Left forelimb (tissue), 1 donor: Measurements from ENCODE around the gene NXF1.
A peak's percentile ranks its signal among the peaks of the same experiment; 100 is the strongest.
"Not testable (repeated sequence)": the region's sequence is repeated elsewhere in the genome, so short reads cannot be mapped to it uniquely, and the experiment has no call there.

Source experiments
- DNase-seq: peaks from one replicate; pipeline ENCODE4 v3.0.0-alpha.2; 2018; ENCODE audit warnings: low spot score

NXF1 gene

DNA sequence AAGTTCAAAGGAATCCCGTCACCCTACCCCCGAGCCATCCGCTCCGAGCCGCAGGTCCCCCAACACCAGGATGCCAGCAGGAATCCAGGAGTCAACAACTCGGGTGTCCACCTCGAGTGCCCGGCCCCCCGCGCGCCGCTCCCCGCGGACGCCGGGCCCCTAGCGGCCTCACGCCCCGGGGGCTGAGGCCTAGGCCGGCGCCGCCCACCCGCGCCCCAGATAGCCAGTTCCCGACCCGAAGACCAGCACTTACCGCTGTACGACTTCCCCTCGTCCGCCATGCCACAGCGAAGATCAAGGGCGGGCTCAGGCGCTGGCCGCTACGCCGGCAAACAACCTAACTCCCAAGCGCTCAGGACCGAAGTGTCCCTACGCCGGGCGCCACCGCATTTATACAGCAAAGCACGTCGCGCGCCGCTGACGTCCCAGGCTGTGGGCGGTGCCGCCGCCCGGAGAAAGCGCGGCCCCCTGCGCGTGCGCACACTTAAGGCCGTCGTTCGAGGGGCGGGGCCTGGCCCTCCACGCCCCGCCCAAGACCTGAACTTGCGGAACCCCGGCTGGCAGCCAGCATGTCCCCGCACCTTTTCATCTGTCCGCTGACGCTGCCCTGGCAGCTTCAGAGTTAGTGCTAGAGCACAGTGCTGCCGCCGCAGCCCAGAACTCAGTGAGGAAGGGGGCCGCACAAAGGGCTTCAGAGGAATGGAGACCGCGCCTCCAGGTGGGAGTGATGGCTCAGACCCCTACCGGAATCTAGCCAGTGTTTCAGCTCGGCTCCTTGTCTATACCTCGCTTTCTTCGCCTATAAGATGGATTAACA, at the start of gene NXF1:
Gene NXF1 (minus strand): TSS at position 365 of the 817 bp plus-strand sequence. CDS start 84 bp downstream, at position 281.
- DNase-seq = peak; percentile 97

DNA sequence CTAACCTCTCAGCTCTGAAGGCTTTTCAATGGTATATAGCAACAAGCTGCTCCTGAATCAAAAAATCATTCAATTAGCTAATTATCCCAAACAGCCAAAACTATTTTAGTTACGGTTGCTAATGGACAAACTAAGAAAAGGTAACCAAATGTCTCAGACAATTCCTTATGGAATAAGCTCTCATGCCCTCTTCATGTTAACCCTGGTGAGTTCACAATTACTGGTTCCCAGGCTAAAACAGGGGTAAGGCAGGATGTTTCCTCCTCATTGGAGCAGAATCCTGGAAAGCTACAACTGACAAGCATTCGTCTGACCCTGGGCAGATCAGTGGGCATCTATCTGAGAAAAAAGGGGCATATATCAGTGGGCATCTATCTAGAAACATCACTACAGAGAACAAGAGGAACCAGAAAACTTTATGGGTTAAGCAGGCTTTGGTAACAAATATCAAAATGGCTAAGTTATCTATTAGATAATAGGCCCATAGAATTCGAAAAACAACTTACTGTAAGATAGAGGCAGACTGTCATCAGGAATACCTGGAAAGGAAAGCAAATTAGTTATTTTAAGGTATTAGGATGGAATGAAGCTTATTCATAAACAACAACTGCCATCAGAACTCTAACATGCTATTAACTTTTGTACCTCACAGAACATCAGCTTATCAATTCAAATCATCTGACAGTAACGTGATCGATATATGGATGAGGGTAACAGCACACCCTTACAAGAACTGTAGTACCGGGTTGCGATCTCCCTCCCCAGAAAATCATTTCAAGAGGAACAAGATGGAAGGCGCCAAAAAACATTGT, 49.0 kb upstream of the NXF1 start:
- no peak for DNase-seq

DNA sequence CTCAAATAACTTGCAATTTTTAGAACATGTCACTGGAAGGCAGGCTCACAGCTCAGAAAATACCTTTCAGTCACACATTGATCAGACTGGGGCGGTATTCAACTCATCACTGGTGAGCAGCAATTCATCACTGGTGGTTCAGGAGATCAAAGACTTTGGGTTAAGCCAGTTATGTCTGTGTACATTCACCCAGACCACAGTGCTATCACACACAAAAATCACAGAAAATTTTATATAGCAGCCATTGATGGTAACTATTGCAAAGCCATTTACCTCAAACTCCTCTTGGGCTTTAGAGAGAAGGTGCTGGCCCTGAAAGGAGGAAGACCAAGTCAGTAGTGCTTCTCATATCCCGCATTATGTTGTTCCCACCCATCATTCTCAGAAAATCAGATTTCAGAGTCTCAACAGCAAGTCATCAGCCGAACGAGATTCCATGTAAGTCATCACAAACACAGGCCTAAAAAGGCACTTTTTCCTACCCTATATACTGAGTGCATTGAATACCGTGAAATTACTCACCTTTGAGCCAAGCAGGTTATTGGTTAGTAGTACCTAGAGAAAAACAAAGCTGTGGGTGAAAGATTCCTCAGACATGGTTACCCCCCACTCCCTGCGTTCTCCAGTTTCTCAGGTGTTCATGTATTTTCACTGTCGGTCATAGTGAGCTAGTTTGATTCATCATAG, 48.2 kb upstream of the NXF1 start:
- DNase-seq = no peak

DNA sequence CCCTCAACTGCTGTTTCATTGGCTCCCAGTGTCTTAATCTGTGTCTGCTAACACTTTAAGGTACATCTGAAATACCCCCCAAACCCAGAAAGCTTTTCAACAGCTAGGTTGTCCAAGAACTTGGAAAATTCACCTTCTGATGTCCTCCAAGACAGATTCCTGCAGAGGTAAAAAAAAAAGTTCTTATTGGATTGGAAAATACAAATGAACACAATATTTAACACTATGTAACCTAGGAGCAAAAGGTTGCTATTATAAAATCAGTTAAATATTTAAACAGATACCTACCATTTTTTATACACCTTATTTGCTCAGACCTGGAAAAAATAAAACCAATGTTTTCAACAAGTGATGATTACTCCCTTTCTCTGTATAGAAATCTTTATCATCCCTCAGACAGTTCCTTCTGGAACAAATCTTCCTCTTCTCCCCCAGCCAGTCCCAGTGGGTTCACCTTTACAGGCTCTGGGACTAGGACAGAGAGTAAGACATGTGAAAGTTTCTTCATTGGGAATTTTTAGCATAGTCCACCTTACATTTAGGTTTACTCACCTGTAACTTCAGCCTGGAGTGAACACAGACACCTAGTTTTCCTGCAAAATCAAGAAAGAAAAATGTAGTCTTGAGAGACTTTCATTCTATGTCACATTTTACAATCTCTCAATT, 47.4 kb upstream of the NXF1 start:
- no peak for DNase-seq

DNA sequence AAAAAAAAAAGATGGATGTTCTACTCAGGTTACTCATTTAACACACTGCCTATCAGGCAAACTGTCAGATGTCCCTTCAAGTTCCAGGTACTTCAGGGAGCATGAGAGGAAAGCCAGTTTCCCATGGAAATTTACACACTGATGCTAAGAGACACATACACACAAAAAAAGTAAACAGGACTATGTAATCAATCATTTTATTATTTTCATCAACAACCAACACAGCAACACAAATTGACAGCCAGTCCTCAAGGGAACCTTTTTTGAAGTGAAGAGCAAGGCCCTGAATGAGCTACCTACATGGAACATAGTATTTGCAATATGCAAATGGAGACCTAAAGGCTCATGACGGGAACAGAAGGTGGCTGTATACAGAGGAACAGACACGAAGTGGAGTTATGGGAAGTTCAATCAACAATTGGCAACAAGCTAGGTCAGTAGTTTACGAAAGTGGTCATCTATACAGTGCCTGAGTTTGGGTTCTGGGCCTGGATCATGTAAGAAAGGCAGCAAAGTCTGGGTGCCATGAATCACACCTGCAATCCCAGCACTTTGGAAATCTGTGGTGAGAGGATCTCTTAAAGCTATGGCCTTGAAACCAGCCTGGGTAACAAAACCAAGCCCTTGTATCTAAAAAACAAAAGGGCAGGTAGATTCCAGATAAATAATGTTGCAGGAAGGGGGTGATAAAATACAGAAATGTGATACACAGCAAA, 46.7 kb upstream of the NXF1 start:
- DNase-seq = no peak

DNA sequence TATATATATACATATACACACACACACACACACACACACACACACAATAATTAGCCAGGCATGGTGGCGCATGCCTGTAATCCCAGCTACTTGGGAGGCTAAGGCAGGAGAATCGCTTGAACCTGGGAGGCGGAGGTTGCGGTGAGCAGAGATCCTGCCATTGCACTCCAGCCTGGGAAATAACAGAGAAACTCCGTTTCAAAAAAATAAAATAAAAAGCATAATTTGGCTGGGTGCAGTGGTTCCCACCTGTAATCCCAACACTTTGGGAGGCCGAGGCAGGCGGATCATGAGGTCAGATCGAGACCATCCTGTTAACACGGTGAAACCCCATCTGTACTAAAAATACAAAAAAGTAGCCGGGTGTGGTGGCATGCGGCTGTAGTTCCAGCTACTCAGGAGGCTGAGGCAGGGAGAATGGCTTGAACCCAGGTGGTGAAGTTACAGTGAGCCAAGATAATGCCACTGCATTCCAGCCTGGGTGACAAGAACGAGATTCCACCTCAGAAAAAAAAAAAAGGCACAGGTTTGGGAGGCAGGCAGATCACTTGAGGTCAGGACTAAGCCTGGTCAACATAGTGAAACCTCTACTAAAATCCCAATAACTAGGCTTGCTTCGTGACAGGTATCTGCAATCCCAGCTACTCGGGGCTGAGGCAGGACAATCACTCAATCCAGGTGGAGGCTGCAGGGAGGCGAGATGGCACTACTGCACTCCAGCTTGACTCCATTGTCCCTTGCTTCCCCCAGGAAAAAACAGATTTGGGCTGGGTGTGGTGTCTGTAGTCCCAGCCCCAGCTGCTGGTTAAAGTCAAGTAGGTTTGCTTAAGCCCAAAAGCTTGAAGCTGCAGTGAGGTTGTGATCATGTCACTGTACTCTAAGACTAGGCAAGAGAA, 45.9 kb upstream of the NXF1 start:
- no peak for DNase-seq

DNA sequence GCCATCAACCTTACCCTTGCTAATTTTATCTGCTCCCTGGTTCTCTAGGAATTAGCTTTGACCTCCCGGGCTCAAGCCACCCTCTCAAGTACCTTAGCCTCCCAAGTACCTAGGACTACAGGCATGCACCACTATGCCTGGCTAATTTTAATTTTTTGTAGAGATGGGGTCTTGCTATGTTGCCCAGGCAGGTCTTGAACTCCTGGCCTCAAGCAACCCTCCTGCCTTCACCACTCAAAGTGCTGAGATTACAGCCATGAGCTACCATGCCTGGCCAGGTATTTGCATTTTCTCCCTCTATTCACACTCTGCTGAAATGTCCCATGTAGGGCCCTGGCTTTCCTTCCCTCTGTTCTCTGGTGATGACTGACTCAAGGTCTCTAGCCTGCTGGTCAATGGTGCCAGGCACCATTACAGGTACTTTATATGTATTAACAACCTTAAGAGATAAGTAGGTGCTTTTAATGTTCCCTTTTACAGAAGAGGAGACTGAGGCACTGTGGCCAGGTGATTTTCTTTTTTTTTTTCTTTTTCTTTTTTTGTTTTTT, 42.6 kb upstream of the NXF1 start:
- DNase-seq = no peak

DNA sequence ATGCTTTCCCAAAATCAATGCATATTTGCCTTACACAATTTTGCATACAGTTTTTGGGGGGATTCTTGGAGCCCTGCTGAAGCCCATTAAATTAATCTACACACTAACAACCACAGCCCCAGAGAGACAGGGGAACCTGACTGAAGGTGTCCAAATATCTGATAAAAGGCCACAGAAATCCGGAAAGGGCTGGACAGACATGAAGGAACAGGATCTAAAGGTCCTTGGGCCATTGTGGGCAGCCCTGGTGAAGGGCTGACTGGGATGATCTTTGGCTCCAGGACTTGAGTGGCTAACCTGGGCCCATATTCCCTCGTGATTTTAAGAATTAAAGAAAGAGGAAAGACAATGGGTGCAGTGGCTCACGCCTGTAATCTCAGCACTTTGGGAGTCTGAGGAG, 40.9 kb upstream of the NXF1 start:
- DNase-seq = no peak

DNA sequence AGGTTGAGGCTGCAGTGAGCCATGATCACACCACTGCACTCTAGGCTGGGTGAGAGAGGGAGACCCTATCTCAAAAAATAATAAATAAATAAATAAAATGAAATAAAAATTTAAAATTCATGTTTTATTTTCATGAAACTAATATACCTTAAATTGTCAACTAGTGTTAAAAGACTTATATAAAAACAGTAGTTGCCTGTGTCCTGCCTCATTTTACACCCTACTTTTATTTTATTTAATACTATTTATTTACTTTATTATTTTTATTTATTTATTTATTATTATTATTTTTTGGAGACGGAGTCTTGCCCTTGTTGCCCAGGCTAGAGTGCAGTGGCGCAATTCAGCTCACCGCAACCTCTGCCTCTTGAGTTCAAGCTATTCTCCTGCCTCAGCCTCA, 38.9 kb upstream of the NXF1 start:
- DNase-seq = no peak

DNA sequence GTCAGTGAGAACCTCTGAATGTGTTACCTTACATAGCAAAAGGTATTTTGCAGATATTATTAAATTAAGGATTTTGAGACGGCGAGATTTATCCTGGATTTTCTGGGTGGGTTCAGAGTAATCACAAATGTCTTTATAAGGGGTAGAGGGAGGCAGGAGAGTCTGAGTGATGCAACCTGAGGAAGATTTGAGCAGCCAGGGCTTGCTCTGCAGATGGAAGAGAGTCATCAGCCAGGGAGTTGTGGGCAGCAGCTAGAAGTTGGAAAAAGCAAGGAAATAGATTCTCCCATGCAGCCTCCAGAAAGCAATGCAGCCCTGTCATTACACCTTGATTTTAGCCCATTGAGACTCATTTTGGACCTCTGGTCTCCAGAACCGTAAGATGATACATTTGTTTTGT, 38.2 kb upstream of the NXF1 start:
- no peak for DNase-seq

DNA sequence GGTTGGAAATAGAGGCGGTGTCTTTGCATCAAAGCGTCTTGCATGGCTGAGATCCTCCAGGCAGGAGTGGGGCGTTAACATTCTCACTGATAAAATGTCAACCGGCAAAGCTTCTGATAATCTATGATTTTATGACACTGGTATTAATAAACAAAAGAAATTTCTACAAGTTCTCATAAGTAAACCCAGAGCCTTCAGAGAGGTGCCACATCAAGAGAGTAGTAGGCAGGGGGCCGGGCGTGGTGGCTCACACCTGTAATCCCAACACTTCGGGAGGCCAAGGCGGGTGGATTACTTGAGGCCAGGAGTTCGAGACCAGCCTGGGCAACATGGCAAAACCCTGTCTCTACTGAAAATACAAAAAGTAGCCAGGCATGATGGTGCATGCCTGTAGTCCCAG, 37.7 kb upstream of the NXF1 start:
- DNase-seq = not testable (repeated sequence)

DNA sequence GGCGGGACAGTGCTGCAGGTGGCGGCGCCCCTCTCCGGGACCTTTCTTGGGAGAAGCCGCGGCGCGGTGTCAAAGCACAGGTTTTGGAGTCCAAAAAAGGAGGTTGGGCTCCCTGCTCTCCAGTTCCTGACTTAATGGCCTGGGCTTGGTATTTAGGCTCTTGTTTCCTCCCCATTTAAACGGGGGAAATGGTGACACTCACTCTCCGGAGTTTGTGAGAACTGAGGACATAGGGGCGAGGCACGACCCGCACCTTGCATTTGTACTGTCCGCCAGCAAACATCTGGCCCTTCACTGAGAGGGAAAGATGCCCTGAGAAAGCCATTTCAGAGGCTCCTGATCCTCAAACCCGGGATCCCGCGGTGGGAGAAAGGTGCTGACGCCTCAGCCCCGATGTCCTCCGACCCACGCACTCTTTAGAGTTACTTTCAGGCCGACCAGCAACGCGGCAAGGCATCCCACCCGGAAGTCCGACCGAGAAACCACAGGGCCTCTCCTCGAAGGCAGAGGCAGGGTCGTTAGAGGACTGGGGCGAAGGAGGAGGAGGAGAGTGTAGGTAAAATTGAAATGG, 37.0 kb upstream of the NXF1 start:
- DNase-seq = peak; percentile 89

DNA sequence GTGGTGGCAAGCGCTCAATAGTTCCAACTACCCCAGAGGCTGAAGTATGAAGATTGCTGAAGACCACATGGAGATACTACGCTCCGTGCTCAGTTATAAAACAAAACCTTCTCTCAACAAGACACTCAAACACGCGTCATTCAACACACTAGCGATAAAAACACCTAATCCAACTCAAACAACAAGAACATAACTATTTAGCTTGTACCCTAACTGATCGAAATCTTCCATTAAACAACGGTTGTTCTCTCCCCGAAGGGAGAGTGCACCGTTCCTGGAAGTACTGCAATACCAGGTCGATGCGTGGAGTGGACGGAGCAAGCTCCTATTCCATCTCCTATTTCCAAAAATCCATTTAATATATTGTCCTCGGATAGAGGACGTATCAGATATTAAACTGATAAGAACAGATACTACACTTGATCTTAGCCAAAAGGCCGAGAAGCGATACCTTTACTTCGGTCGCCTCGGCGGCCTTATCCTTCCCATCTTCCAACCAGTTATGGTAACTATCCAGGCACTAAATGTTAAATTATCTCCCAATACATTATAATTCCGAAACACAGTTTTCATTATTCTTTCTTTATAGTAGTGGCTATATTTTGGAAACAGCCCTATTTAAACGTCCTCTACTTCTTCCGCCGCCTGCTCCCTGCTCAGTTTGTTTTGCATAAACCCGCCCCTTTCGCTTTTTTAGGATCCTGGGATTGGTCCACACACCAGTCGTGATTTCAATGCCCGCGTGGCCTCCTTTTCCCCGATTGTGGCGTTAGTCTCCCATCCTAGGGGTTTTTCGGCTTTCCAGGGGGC, 36.3 kb upstream of the NXF1 start:
- DNase-seq = peak; percentile 92

DNA sequence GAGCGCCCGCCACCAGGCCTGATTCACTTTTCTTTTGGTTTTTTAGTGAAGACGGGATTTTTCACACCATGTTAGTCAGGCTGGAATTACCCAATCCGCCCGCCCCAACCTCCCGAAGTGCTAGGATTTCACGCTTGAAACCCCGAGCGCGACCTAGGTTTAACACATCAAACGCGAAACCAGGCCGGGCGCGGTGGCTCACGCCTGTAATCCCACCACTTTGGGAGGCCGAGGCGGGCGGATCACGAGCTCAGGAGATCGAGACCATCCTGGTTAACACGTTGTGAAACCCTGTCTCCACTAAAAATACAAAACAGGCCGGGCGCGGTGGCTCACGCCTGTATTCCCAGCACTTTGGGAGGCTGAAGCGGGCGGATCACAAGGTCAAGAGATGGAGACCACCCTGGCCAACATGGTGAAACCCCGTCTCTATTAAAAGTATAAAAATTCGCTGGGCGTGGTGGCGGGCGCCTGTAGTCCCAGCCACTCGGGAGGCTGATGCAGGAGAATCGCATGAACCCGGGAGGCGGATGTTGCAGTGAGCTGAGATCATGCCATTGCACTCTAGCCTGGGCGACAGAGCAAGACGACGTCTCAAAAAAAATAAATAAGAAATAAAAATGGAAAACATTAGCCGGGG, 35.6 kb upstream of the NXF1 start:
- DNase-seq = peak; percentile 78

DNA sequence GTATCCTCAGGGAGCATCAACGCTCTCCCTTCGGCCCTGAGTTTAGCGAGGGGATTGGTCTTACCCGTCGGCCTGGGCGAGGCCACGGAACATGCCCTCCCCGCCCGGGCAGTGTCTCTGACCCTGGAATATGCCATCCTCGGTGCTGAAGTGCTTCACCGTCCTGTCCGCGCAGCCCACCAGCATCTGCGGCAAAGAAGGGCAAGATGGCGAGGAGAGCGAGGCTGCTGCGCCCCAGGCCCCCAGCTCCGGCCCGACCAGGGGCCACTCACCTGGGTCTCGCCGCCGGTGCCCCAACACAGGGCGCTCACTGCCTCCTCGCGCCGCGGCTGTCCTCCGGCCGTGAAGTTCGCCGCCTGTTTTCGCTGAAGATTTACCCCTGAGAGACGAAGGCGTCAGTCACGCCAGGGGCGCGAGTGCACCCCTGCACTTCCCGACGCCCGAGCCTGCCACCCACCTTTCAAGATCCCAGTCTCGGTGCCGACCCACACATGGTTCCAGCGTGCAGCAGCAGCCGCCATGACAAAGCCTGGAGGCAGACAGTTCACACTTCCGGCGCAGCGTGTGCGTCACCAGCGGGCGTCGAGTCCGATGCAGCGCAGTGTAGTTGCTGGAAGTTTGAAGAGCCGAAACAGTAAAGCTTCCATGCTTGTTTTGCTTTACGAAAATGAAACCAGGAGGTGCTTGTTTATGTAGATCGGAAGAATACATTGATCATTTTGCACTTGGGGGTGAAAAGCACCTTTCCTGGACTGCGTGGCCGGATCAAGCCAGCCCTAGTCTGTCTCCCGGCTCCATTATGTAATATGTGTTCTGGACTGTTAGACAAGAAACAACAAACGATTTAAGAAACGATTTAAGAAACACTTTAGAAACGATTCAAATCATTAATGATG, 34.1 kb upstream of the NXF1 start, which contains the start of gene WDR74:
Gene WDR74 (minus strand): TSS at position 541 of the 896 bp plus-strand sequence. CDS start 20 bp downstream, at position 521.
- DNase-seq = peak; percentile 95

DNA sequence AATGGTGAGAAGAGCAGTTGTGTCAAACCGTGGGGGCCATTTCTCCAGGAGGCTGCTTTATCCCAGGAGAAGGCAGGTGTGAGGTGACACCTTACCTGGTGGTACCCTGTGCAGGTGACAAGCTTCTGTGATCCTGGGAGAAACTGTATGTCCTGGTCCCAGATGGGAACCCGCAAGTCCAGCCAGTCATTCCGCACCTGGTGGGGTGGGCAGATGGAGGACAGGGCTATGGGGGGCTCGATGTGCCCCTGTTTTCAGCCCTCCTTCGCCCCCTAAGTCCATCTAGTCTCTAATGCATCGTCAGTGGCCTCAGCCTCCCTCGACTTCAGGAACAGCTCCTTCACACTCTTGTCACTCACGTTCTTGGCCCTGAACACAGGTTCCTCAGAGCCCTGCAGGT, 30.1 kb upstream of the NXF1 start:
- DNase-seq = no peak
